ENCODE measurements around the gene RFC1.

GRCh38 chr4:39291686-39292085 is 74.5 kb downstream of the RFC1 start:
- TF ChIP-seq CTCF (IDR thresholded peaks at IDR 0.05) (no peak), POLR2A (IDR thresholded peaks at IDR 0.05) (no peak)
